Loucy (cell line): Measurements from ENCODE around the gene MACROD2.

Source experiments
- CTCF ChIP-seq: fragments of 200-600 bp; sonication (generic); conservative IDR thresholded peaks from 2 replicates; pipeline ENCODE4 v1.5.1; 2014; ENCODE audit warnings: mild to moderate bottlenecking, antibody characterized with exemption, low read length
- EZH2phosphoT487 ChIP-seq: fragments of 200-600 bp; IDR thresholded peaks from 2 replicates; pipeline ENCODE4 v1.6.1; 2018; ENCODE audit warnings: antibody characterized with exemption, mild to moderate bottlenecking, moderate library complexity, borderline replicate concordance

- TF ChIP-seq CTCF (no peak), EZH2phosphoT487 (no peak)
These were observed 770.0 kb downstream of the MACROD2 start for GRCh38 chr20:14765370-14765701.
